Stimulated activated CD4-positive, alpha-beta T cell treated with anti-CD3 and anti-CD28 coated beads, Interleukin-4, amount 100 ng/mL, for 48 hours (primary cell): ENCODE results near the gene GRIN2C.

Experiments used
- DNase-seq, 2 donors: peaks; one replicate each; pipeline ENCODE4 v3.0.0-alpha.2; 2020; ENCODE audit warnings: low read depth in 2 of 2

The GRIN2C gene

GRCh38 chr17:74801896-74802295, 57.8 kb downstream of the GRIN2C start:
- no peak for DNase-seq

GRCh38 chr17:74800531-74800930, 59.2 kb downstream of the GRIN2C start:
- no peak for DNase-seq

- DNase-seq, result no peak
Measured at GRCh38 chr17:74799097-74799496, 60.6 kb downstream of the GRIN2C start.

GRCh38 chr17:74798239-74798707, 61.4 kb downstream of the GRIN2C start:
- DNase-seq, result no peak

GRCh38 chr17:74797824-74798223, 61.9 kb downstream of the GRIN2C start:
- no peak for DNase-seq

DNA sequence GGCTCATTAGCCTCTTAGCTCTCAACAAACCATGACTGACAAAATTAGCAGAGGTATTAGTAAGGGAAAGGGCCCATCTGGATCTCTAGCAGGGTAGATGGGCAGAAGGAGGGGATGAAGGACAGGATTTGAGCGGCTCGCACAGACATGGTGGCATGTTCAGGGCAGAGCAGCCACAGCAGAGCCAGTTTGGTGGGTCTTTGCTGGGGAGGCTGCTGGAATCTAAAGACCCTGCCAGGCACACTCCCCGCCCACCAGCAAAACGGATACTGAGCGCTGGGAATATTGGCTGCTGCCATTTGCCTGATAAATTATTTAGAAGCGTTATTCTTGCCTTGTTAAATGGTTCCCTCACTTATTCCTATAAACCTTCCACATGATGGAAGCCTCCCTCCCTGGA, 62.8 kb downstream of the GRIN2C start:
- no peak for DNase-seq

- no peak for DNase-seq
Measured at GRCh38 chr17:74796211-74796610, 63.5 kb downstream of the GRIN2C start.

DNA sequence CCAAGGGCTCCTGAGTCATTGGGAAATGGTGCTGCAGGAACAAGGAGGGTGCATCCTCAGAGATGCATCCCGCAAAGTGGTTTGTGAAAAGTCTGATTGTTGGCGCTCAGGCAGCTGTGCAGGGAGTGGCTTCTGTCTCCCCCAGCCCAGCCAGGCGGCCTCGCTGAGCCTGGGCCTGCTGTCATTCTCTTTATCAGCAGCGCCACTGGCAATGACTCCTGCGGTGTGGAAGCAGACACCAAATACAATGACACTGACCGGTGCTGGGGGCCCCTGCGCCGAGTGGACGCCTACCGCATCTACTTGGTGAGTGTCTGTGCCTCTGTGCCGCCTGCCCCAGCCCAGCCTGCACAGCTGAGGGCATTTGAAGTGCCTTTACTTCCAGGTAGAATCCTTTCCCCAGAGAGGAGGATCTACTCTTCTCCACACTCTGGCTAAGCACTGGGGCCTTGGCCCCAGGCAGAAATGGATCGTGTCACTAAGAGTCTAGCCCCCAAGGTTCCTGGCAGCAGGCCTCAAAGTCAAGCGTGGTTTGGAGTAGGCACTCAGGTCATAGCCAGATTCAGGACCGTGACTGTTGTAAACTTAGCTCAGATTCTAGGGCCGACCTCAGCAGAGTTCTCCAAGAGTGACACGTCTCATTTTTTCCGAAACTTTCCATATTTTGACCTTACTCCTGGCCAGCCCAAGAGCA, 64.2 kb downstream of the GRIN2C start:
- DNase-seq, result no peak

- no peak for DNase-seq
Measured at GRCh38 chr17:74792586-74793105, 67.0 kb downstream of the GRIN2C start.
